ENCODE results near the gene METTL8.
"Not testable (repeated sequence)": the region's sequence is repeated elsewhere in the genome, so short reads cannot be mapped to it uniquely, and the experiment has no call there.

Gene METTL8

GRCh38 chr2:171342067-171342413 is 91.8 kb downstream of the METTL8 start:
- DNase-seq: no peak

- DNase-seq: no peak
Measured at GRCh38 chr2:171341394-171342066, 92.3 kb downstream of the METTL8 start.

- no peak for DNase-seq
Measured at GRCh38 chr2:171334946-171335345, 98.8 kb downstream of the METTL8 start.

GRCh38 chr2:171334171-171334570 is 99.6 kb downstream of the METTL8 start:
- no peak for DNase-seq

- DNase-seq: no peak
Measured at GRCh38 chr2:171330155-171330956, 103.4 kb downstream of the METTL8 start.

GRCh38 chr2:171327043-171327496 is 106.7 kb downstream of the METTL8 start:
- peak; percentile 58 for DNase-seq

GRCh38 chr2:171325886-171326585 is 107.8 kb downstream of the METTL8 start:
- DNase-seq: no peak

- DNase-seq: no peak
Measured at GRCh38 chr2:171323971-171324528, 109.7 kb downstream of the METTL8 start.

GRCh38 chr2:171322928-171323327 is 110.9 kb downstream of the METTL8 start:
- DNase-seq: no peak

GRCh38 chr2:171320731-171321130 is 113.1 kb downstream of the METTL8 start:
- no peak for DNase-seq

GRCh38 chr2:171320208-171320621 is 113.6 kb downstream of the METTL8 start:
- DNase-seq: no peak

GRCh38 chr2:171319164-171319810 is 114.5 kb downstream of the METTL8 start:
- DNase-seq: peak; percentile 39

- DNase-seq: no peak
Measured at GRCh38 chr2:171318463-171318934, 115.3 kb downstream of the METTL8 start.

- no peak for DNase-seq
Measured at GRCh38 chr2:171317492-171318125, 116.2 kb downstream of the METTL8 start.

GRCh38 chr2:171316755-171317337 is 116.9 kb downstream of the METTL8 start:
- no peak for DNase-seq

GRCh38 chr2:171316220-171316619 is 117.6 kb downstream of the METTL8 start:
- DNase-seq: no peak

- no peak for DNase-seq
Measured at GRCh38 chr2:171315781-171316180, 118.0 kb downstream of the METTL8 start.

GRCh38 chr2:171312182-171312581 is 121.6 kb downstream of the METTL8 start:
- not testable (repeated sequence) for DNase-seq

GRCh38 chr2:171311589-171311988 is 122.2 kb downstream of the METTL8 start:
- not testable (repeated sequence) for DNase-seq

GRCh38 chr2:171310889-171311288 is 122.9 kb downstream of the METTL8 start:
- DNase-seq: no peak

GRCh38 chr2:171309455-171310286 is 124.1 kb downstream of the METTL8 start:
- DNase-seq: no peak
